Panc1 (cell line): ENCODE data around the gene NOS3.

Experiments used
- CTCF ChIP-seq: fragments of 450-650 bp; IDR thresholded peaks from 2 replicates; pipeline ENCODE4 v1.5.1; 2017; ENCODE audit warnings: mild to moderate bottlenecking
- REST ChIP-seq, 2 experiments: IDR thresholded peaks; 2 replicates each; pipeline ENCODE4 v1.6.1; 2011 to 2012; ENCODE audit warnings: low read depth in 2 of 2, control low read depth in 1 of 2, low read length in 1 of 2, mild to moderate bottlenecking in 1 of 2, moderate library complexity in 1 of 2; ENCODE audit not compliant: insufficient read depth in 1 of 2
- SIN3A ChIP-seq: IDR thresholded peaks from 2 replicates; pipeline ENCODE4 v1.6.1; 2012; ENCODE audit warnings: low read depth, mild to moderate bottlenecking, low read length, moderate library complexity, borderline replicate concordance; ENCODE audit not compliant: insufficient read depth
- TCF7L2 ChIP-seq: IDR thresholded peaks from 2 replicates; pipeline ENCODE4 v1.6.1; 2011; ENCODE audit warnings: mild to moderate bottlenecking, low read depth, low read length, inconsistent platforms

GRCh38 chr7:151062111-151062398, 71.2 kb downstream of the NOS3 start:
- TF ChIP-seq CTCF = no peak
- no peak for TF ChIP-seq REST (IDR thresholded peaks at IDR 0.05; ENCODE audit: insufficient read depth in 1 of 2, low read depth in 2 of 2, low read length in 1 of 2)
- TF ChIP-seq SIN3A = 0 out of 2 replicates have a peak, but pooled peaks have one; percentile 65
- no peak for TF ChIP-seq TCF7L2
